CD8-positive, alpha-beta memory T cell (primary cell): ENCODE results near the gene SERPINB10. TPM values are rescaled to one million over a fixed set of nuclear protein-coding genes. Genes with fewer than 3 reads are reported as not detected.

ENCODE experiments used
- CTCF ChIA-PET: fragments of 350-600 bp; sonication (Branson Sonifier 250); formaldehyde crosslinking; loops from one replicate; lab custom pipeline; 2021; ENCODE audit warnings: antibody characterized with exemption; lab: Charles Lee
- POLR2A ChIA-PET: fragments of 350-600 bp; sonication (Branson Sonifier 250); formaldehyde crosslinking; loops from one replicate; lab custom pipeline; 2021; ENCODE audit warnings: antibody characterized with exemption; lab: Charles Lee
- DNase-seq, 5 donors: peaks; one replicate each; pipeline versions ENCODE4 v3.0.0 to v3.0.0-alpha.2; 2020 to 2022; ENCODE audit warnings: mixed read lengths in 1 of 5
- H3K27ac ChIP-seq: one replicate; pipeline ENCODE4 v1.7.0; 2013; ENCODE audit warnings: low read depth, mild to moderate bottlenecking, low read length, moderate library complexity
- H3K27me3 ChIP-seq: 2 replicates; pipeline ENCODE4 v1.7.0; 2013; ENCODE audit warnings: low read length, mild to moderate bottlenecking; ENCODE audit not compliant: insufficient read depth, poor library complexity, severe bottlenecking
- H3K36me3 ChIP-seq: 2 replicates; pipeline ENCODE4 v1.7.0; 2013; ENCODE audit warnings: mild to moderate bottlenecking, low read length, moderate library complexity; ENCODE audit not compliant: insufficient read depth
- H3K4me1 ChIP-seq: 2 replicates; pipeline ENCODE4 v1.7.0; 2013; ENCODE audit warnings: mild to moderate bottlenecking, low read length, moderate library complexity; ENCODE audit not compliant: insufficient read depth
- H3K4me3 ChIP-seq: 2 replicates; pipeline ENCODE4 v1.7.0; 2013; ENCODE audit warnings: mild to moderate bottlenecking, low read length
- H3K9me3 ChIP-seq: 2 replicates; pipeline ENCODE4 v1.7.0; 2013; ENCODE audit warnings: mild to moderate bottlenecking, low read length
- H3K27ac Mint-ChIP-seq, 8 donors: one replicate each; pipeline ENCODE4 v1.8.0; 2020 to 2021; ENCODE audit warnings: mixed read lengths in 8 of 8, mild to moderate bottlenecking in 6 of 8, inconsistent platforms in 3 of 8, moderate library complexity in 3 of 8
- H3K27me3 Mint-ChIP-seq, 2 donors: one replicate each; pipeline ENCODE4 v1.8.0; 2020 to 2021; ENCODE audit warnings: mixed read lengths in 2 of 2, mild to moderate bottlenecking in 1 of 2, moderate library complexity in 1 of 2
- H3K36me3 Mint-ChIP-seq, 3 donors: one replicate each; pipeline ENCODE4 v1.8.0; 2020 to 2021; ENCODE audit warnings: mixed read lengths in 3 of 3, inconsistent platforms in 1 of 3, mild to moderate bottlenecking in 1 of 3
- H3K4me1 Mint-ChIP-seq, 3 donors: one replicate each; pipeline ENCODE4 v1.8.0; 2020 to 2021; ENCODE audit warnings: mixed read lengths in 3 of 3, inconsistent platforms in 1 of 3, mild to moderate bottlenecking in 1 of 3
- H3K4me3 Mint-ChIP-seq, 7 donors: one replicate each; pipeline ENCODE4 v1.8.0; 2020 to 2021; ENCODE audit warnings: mixed read lengths in 7 of 7, mild to moderate bottlenecking in 6 of 7, moderate library complexity in 4 of 7, inconsistent platforms in 2 of 7
- H3K9me3 Mint-ChIP-seq, 5 donors: one replicate each; pipeline ENCODE4 v1.8.0; 2020 to 2022; ENCODE audit warnings: mixed read lengths in 5 of 5, mild to moderate bottlenecking in 3 of 5, moderate library complexity in 2 of 5, inconsistent platforms in 1 of 5
- polyA plus RNA-seq: library from polyadenylated mRNA; unstranded; fragments of 300-500 nt; fragmentation: Illumina TruSeq; gene quantifications from one replicate; pipeline ENCODE4 v1.2.3, GENCODE V29; 2021
- total RNA-seq, 2 experiments: library from RNA; stranded (reverse); gene quantifications; one replicate each; pipeline ENCODE4 v1.2.3, GENCODE V29; 2021

Gene SERPINB10
- total and polyA plus RNA-seq, 3 experiments from 2014 or later, result not detected

GRCh38 chr18:63980896-63981460, 73.2 kb downstream of the SERPINB10 start:
- ChIA-PET POLR2A (no interaction called here), CTCF (no interaction called here)
- Histone ChIP-seq H3K36me3 (peaks cover 8% of the 10 kb centered on the region), H3K4me3 (no peak overlapping the region), H3K27ac (no peak overlapping the region), H3K27me3 (no peaks in the 10 kb centered on the region), H3K4me1 (no peaks in the 10 kb centered on the region), H3K9me3 (no peaks in the 10 kb centered on the region)
- Mint-ChIP-seq H3K4me3 (no peak overlapping the region), H3K9me3 (no peaks in the 10 kb centered on the region), H3K27ac (peak overlapping the region in 2 of 8 donors; percentile 18 to 72), H3K4me1 (peaks cover 6 to 11% (median 11%) of the 10 kb centered on the region in 3 donors), H3K36me3 (peaks cover 9 to 58% (median 25%) of the 10 kb centered on the region in 3 donors), H3K27me3 (no peaks in the 10 kb centered on the region)
- no peak for DNase-seq

DNA sequence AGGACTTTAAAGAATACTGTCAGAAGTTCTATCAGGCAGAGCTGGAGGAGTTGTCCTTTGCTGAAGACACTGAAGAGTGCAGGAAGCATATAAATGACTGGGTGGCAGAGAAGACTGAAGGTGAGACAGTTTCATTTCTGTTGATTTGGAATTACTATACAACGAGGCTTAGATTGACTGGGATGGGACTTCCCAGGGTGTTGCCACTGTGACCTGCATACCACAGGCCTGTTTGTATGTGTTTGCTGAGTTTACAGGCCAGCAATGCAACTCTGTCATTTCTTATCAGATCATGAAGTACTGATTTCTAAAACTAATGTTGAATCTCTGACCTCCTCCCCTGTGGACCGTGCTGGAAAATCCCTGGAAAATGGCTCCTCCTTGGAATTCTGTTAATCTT, 74.0 kb downstream of the SERPINB10 start:
- POLR2A ChIA-PET, result no interaction called here
- Mint-ChIP-seq H3K4me1 (peaks cover 6 to 11% (median 11%) of the 10 kb centered on the region in 3 donors), H3K36me3 (peaks cover 15 to 65% (median 30%) of the 10 kb centered on the region in 3 donors), H3K27me3 (no peaks in the 10 kb centered on the region), H3K9me3 (no peaks in the 10 kb centered on the region), H3K27ac (no peak overlapping the region), H3K4me3 (no peak overlapping the region)
- no peak for DNase-seq
- CTCF ChIA-PET, result no interaction called here
- H3K9me3 ChIP-seq, result no peaks in the 10 kb centered on the region
- peaks cover 8% of the 10 kb centered on the region for H3K36me3 ChIP-seq
- H3K27ac ChIP-seq, result no peak overlapping the region
- no peaks in the 10 kb centered on the region for H3K27me3 ChIP-seq
- no peak overlapping the region for H3K4me3 ChIP-seq
- no peaks in the 10 kb centered on the region for H3K4me1 ChIP-seq

DNA sequence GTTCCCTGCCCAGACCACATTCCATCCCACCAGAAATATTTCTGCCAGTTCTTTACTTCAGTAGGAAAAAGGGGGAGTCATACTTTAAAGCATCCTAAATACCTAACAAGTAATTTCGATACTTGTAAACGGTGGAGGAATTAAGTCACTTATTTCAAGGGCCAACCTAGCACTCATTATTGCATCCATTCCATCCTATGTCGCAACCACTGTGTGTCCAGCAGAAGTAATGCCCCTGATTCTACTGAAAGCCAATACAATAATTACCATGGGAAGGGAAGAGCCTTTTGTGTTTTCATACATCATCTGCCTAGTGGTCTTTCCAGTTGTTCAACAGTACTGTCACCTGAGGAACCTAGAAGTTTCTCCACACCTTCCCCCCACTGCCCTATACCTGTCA, 74.6 kb downstream of the SERPINB10 start:
- peaks cover 6 to 11% (median 11%) of the 10 kb centered on the region in 3 donors for H3K4me1 Mint-ChIP-seq
- H3K36me3 Mint-ChIP-seq, result peaks cover 15 to 72% (median 30%) of the 10 kb centered on the region in 3 donors
- H3K27me3 Mint-ChIP-seq, result no peaks in the 10 kb centered on the region
- H3K9me3 Mint-ChIP-seq, result no peaks in the 10 kb centered on the region
- Histone ChIP-seq H3K4me1 (no peaks in the 10 kb centered on the region), H3K36me3 (peaks cover 8% of the 10 kb centered on the region), H3K27me3 (no peaks in the 10 kb centered on the region), H3K27ac (no peak overlapping the region), H3K4me3 (no peak overlapping the region), H3K9me3 (no peaks in the 10 kb centered on the region)
- peak overlapping the region in 1 of 8 donors; percentile 16 for H3K27ac Mint-ChIP-seq
- DNase-seq, result no peak
- CTCF ChIA-PET, result no interaction called here
- no peak overlapping the region for H3K4me3 Mint-ChIP-seq
- POLR2A ChIA-PET, result no interaction called here

Other genes with a start within 250 kb of the SERPINB10 start
- not detected for gene SERPINB3, start 246.1 kb upstream of the SERPINB10 start, total RNA-seq
- not detected for gene SERPINB3, start 246.1 kb upstream of the SERPINB10 start, polyA plus RNA-seq
- not detected for gene SERPINB11, start 205.0 kb upstream of the SERPINB10 start, total RNA-seq
- not detected for gene SERPINB11, start 205.0 kb upstream of the SERPINB10 start, polyA plus RNA-seq
- not detected for gene SERPINB7, start 132.5 kb upstream of the SERPINB10 start, total RNA-seq
- not detected for gene SERPINB7, start 132.5 kb upstream of the SERPINB10 start, polyA plus RNA-seq
- gene SERPINB2, start 20.3 kb upstream of the SERPINB10 start, total RNA-seq, result 1 to 10 TPM; 1.2 to 1.7 TPM
- not detected for gene SERPINB2, start 20.3 kb upstream of the SERPINB10 start, polyA plus RNA-seq
- 10 to 100 TPM in 1 of 2 experiments, 1 to 10 TPM in 1; 9.8 to 11.4 TPM for gene HMSD, start 41.3 kb downstream of the SERPINB10 start, total RNA-seq
- not detected for gene HMSD, start 41.3 kb downstream of the SERPINB10 start, polyA plus RNA-seq
- 10 to 100 TPM; 16.8 to 17.9 TPM for gene SERPINB8, start 62.1 kb downstream of the SERPINB10 start, total RNA-seq
- 14.9 TPM for gene SERPINB8, start 62.1 kb downstream of the SERPINB10 start, polyA plus RNA-seq
- gene LINC00305, start 241.1 kb downstream of the SERPINB10 start, total RNA-seq, result not detected
- not detected for gene LINC00305, start 241.1 kb downstream of the SERPINB10 start, polyA plus RNA-seq